ENCODE measurements around the gene HECTD4. TPM values are rescaled to one million over a fixed set of nuclear protein-coding genes. Genes with fewer than 3 reads are reported as not detected.

The HECTD4 gene
- polyA plus RNA-seq, 1 donor from 2014 or later: 15.8 TPM

- H2AFZ ChIP-seq (ENCODE audit: low read depth, low read length): no peak overlapping the region
- no peaks in the 10 kb centered on the region for H4K20me1 ChIP-seq (ENCODE audit: insufficient read depth)
- no peak for TF ChIP-seq CTCF (IDR thresholded peaks at IDR 0.05; ENCODE audit: poor library complexity, severe bottlenecking)
- no peak for TF ChIP-seq MXI1 (conservative IDR thresholded peaks at IDR 0.05; ENCODE audit: poor library complexity, severe bottlenecking)
- TF ChIP-seq RAD21 (conservative IDR thresholded peaks at IDR 0.05): no peak
- no peak for TF ChIP-seq POLR2AphosphoS5 (IDR thresholded peaks at IDR 0.05)
- no peak for TF ChIP-seq EZH2 (IDR thresholded peaks at IDR 0.05; ENCODE audit: borderline replicate concordance, insufficient read depth, low read length, poor library complexity, severe bottlenecking)
- TF ChIP-seq SMC3 (conservative IDR thresholded peaks at IDR 0.05; ENCODE audit: poor library complexity): no peak
- TF ChIP-seq EP300 (conservative IDR thresholded peaks at IDR 0.05; ENCODE audit: poor library complexity, severe bottlenecking): no peak
- H3K27ac ChIP-seq (ENCODE audit: low read length): no peak overlapping the region
- no peaks in the 10 kb centered on the region for H3K9me3 ChIP-seq (ENCODE audit: low read length)
- no peaks in the 10 kb centered on the region for H3F3A ChIP-seq (ENCODE audit: insufficient read depth, low read length, poor library complexity, severe bottlenecking)
- H3K36me3 ChIP-seq (ENCODE audit: insufficient read depth, low read length): no peaks in the 10 kb centered on the region
- no peak overlapping the region for H3K4me3 ChIP-seq (ENCODE audit: low read length)
- no peak overlapping the region for H3K9ac ChIP-seq (ENCODE audit: low read length)
- peaks cover 46% of the 10 kb centered on the region for H3K79me2 ChIP-seq (replicated peaks; ENCODE audit: insufficient read depth, low read length)
- no peaks in the 10 kb centered on the region for H3K27me3 ChIP-seq (ENCODE audit: insufficient read depth, low read depth, low read length)
- no peaks in the 10 kb centered on the region for H3K9me2 ChIP-seq (ENCODE audit: insufficient read depth, low read length)
- no peak overlapping the region for H3K4me2 ChIP-seq (ENCODE audit: low read length)
Observed at GRCh38 chr12:112424126-112424525, 41.9 kb upstream of the HECTD4 start.

- Histone ChIP-seq H3K9ac (ENCODE audit: low read length) (no peak overlapping the region), H3K9me3 (ENCODE audit: low read length) (no peaks in the 10 kb centered on the region), H3K27me3 (ENCODE audit: insufficient read depth, low read depth, low read length) (no peaks in the 10 kb centered on the region), H3K36me3 (ENCODE audit: insufficient read depth, low read length) (no peaks in the 10 kb centered on the region), H2AFZ (ENCODE audit: low read depth, low read length) (no peak overlapping the region), H3K79me2 (replicated peaks; ENCODE audit: insufficient read depth, low read length) (peaks cover 46% of the 10 kb centered on the region), H3K4me2 (ENCODE audit: low read length) (no peak overlapping the region), H3K4me3 (ENCODE audit: low read length) (no peak overlapping the region), H4K20me1 (ENCODE audit: insufficient read depth) (no peaks in the 10 kb centered on the region), H3K27ac (ENCODE audit: low read length) (no peak overlapping the region), H3K9me2 (ENCODE audit: insufficient read depth, low read length) (no peaks in the 10 kb centered on the region), H3F3A (ENCODE audit: insufficient read depth, low read length, poor library complexity, severe bottlenecking) (no peaks in the 10 kb centered on the region)
- TF ChIP-seq MXI1 (conservative IDR thresholded peaks at IDR 0.05; ENCODE audit: poor library complexity, severe bottlenecking): no peak
- no peak for TF ChIP-seq CTCF (IDR thresholded peaks at IDR 0.05; ENCODE audit: poor library complexity, severe bottlenecking)
- no peak for TF ChIP-seq POLR2AphosphoS5 (IDR thresholded peaks at IDR 0.05)
- TF ChIP-seq EP300 (conservative IDR thresholded peaks at IDR 0.05; ENCODE audit: poor library complexity, severe bottlenecking): no peak
- TF ChIP-seq REST (IDR thresholded peaks at IDR 0.05; ENCODE audit: borderline replicate concordance): no peak
- no peak for TF ChIP-seq TAF1 (IDR thresholded peaks at IDR 0.05; ENCODE audit: low read depth)
- TF ChIP-seq SMC3 (conservative IDR thresholded peaks at IDR 0.05; ENCODE audit: poor library complexity): no peak
- TF ChIP-seq EZH2 (IDR thresholded peaks at IDR 0.05; ENCODE audit: borderline replicate concordance, insufficient read depth, low read length, poor library complexity, severe bottlenecking): no peak
- no peak for TF ChIP-seq RAD21 (conservative IDR thresholded peaks at IDR 0.05)
Observed at GRCh38 chr12:112422531-112422930, 40.3 kb upstream of the HECTD4 start.

All from neural cell (in vitro differentiated cells).